H1 (cell line): ENCODE results near the gene OR6K6. TPM values are rescaled to one million over a fixed set of nuclear protein-coding genes. Genes with fewer than 3 reads are reported as not detected.

Source experiments
- CBX5 ChIP-seq: fragments of 300-800, 300-1000 bp; sonication (generic); IDR thresholded peaks from 2 replicates; pipeline ENCODE4 v1.7.1; 2016; ENCODE audit warnings: antibody characterized with exemption, low read length, low read depth
- RAD21 ChIP-seq, 2 experiments: IDR thresholded peaks in 1 of 2; conservative IDR thresholded peaks in 1 of 2; 2 replicates each; pipeline ENCODE4 v1.6.1; 2011; ENCODE audit warnings: low read depth in 2 of 2, low read length in 2 of 2, improper control_type of control experiment in 1 of 2, inconsistent platforms in 1 of 2, mild to moderate bottlenecking in 1 of 2, moderate library complexity in 1 of 2
- SP1 ChIP-seq: IDR thresholded peaks from 2 replicates; pipeline ENCODE4 v1.6.1; 2011; ENCODE audit warnings: low read depth, low read length
- polyA plus RNA-seq, 7 experiments: library from polyadenylated mRNA; depleted of rRNA in 3 of 7; stranded (reverse) in 5 of 7; unstranded in 2 of 7; fragments of >200 nt in 5 of 7; fragments of 200-250 nt in 2 of 7; gene quantifications; 1 replicate in 5 of 7; 2 replicates in 1 of 7; 4 replicates in 1 of 7; pipeline versions ENCODE4 v1.2.1 to v1.2.3, GENCODE V29; 2011 to 2013; ENCODE audit warnings: missing spikeins in 2 of 7, mixed read lengths in 2 of 7
- total RNA-seq: library from RNA; stranded (reverse); fragmentation: NEBNext Ultra II Directional; extraction: Animal tissue kit (Norgen Biotek cat#: 25700); gene quantifications from 2 replicates; pipeline ENCODE4 v1.2.1, GENCODE V29; 2021

Gene OR6K6
- total and polyA plus RNA-seq, 2 of the 8 experiments (the other 6 are each of a cell fraction or from before 2014, with no cell fraction given), result not detected

DNA sequence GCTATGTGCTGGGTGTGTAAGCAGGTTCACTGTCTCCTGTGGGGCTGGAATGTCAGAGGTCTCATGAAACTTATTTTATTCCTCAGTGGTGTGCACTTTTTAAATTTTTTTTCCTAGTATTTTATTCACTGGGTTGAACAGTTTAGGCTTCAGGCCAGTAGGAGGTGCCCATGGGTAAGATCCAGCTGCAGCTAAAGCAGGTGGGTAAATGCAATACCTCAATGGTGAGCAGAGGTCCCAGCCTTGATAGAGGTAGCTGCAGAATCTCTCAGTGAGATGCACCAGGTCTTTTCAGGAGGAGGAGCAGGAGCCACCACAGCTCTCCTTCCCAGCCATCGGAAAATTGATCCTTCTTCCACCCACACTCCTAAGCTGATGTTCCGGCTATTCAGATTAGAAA, 39.1 kb downstream of the OR6K6 start (continued):
- TF ChIP-seq CBX5 (no peak), SP1 (no peak), RAD21 (IDR thresholded peaks at IDR 0.05 in 1 of 2, conservative IDR thresholded peaks at IDR 0.05 in 1 of 2; ENCODE audit: low read depth in 2 of 2, low read length in 2 of 2) (peak; percentile 70 to 78)
- TF ChIP-seq, all 59 proteins: peak for 4
